ENCODE results near the gene METTL26.
"Not testable (repeated sequence)": the region's sequence is repeated elsewhere in the genome, so short reads cannot be mapped to it uniquely, and the experiment has no call there.

The METTL26 gene

DNA sequence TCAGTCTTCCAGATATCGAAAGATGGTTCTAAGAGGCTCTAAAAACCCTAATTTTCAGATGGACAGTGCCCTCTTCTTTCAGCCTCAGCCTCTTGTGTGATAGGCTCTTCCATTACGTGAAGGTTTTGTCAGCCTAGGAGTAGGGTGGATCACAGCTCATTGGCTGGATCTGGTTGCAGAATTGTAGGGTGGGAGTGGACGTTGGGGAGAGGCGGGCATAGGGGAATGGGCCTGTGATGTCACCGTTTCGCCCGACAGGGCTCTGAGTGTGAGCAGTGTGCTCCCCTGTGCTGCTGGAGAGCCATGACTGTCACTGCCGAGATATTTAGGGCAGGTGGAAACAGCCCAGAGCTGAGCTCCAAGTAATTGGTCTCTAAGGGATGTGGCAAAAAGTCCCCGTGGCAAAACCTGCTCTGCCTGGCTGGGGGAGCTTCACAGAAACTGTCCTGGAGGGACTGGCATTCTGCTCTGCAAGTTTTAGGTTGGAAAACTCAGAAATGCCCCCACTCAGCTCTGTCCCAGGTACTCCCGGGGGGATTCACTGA lies 11.5 kb downstream of the METTL26 start:
- no peak for DNase-seq

DNA sequence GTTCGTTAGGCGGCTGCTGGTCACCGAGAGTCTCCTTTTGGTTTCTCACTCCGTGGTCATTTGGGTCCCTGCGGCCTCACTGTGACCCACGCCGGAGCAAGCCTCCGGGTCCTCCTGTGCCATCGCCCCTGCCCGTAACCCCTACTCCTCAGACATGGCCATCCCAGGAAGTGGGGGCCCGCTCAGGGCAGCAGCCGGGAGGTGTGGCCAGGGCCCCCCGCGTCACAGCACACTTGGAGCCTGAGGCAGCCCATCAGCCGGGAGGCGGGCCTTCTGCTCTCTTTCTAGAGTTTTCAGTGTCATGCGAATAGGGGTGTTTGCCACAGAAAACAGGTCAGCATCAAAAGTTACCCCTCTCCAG lies 13.2 kb downstream of the METTL26 start:
- DNase-seq = no peak

DNA sequence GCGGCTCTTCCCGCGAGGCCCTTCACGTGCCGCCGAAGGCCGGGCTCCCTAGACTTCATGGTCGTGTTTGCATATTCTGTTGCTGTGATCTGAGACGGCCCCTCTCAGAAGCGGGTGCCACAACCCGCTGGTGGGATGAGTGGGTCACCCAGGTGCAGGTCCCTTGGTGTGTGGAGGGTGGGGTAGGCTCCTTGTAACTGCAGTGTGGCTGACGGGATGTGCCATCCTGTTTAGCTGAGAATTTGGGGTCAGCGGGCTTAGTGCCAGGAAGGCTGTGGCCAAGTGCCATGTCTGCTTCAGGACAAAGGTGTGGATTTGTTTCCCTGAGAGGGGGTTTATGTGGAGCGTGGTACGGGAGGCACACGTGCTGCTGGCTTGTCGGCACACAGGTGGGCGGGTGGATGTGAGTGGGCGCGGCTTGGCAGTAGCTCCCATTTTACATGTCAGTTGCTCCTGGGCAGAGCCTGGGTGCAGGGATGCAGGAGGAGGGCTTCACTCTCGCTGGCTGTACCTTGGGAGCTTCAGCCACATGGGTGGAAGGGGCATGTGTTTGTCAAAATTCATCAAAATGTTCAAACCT lies 14.5 kb downstream of the METTL26 start:
- DNase-seq = peak; percentile 76

DNA sequence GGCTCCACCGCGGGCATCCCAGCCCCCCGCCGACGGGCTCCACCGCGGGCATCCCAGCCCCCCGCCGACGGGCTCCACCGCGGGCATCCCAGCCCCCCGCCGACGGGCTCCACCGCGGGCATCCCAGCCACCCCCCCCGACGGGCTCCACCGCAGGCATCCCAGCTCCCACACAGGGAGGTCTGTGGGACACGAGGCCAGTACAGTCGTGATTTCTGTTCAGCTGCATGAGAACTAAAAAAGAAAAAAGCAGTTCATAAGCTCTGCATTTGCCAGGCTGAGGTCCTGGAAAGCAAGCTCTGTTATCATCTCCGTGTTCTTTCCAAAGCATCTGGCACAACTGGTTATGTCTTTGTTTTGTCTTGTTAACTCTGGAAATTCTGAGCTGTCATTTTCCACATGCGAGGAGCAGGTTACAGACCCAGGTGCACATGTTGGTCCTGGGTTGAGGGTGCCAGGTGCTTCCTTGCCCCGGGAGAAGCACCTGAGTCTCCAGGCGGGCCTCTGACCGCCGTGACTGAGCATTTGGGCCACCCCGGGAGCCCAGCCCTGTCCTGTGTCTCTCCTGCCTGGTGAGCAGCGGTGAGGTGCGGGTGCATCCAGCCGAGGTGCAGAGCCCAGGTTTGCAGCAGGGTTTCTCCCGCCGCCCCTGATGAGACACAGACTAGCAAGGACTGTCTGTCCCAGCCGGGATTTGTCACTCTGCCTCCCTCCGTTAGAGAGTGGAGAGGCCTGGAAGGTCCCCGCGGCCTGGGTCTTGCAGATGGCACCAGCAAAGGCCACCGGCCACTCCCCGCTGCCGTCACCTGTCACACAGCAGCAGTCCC lies 15.2 kb downstream of the METTL26 start:
- DNase-seq = peak; percentile 31

DNA sequence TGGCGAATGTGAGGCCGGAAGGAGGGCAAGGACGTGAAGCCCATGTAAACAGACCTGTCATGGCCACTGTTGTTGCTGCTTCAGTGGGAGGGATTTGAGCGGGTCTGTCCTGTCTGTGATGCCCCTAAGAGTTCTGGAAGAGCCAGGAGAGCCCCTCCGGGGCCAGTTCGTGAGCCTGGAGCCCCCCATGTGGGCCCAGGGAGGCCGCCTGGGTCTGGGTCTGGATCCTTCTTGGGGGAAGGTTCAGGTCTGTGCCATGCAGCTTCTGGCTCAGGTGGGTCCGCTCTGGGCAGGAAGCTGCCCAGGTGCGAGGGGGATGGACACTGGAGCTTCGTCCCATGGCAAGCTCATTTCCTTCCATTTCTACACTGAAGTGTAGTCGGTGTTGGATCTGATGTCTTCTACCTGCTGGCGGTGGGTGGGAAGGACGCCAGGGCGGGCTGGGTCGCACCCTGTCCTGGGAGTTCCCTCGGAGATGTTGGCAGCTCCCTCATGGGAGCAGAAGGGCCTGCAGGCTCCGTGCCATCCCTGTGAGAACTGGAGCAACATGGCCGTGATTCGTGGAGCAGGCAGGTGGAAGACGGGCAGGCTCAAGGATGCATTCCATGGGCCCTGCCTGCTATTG lies 16.5 kb downstream of the METTL26 start:
- DNase-seq = no peak

DNA sequence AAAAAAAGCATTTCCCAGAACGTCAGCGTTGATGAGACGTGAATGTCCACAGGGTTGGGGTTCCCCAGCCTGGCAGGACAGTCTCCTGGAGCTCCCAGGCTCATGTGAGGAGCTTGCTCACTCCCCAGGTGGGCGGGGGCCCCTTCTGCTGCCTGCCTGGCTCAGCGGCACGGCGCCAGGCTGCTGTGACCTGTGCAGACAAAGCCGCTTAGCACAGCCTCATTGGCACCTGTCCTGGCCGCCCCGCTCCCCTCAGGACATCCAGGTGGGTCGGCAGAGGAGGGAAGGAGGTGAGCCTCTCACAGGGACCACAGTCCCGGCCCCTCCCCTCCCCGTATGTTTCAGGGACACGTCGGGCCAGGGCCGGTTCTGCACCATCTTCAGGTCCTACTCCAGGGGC lies 18.2 kb downstream of the METTL26 start:
- peak; percentile 33 for DNase-seq

DNA sequence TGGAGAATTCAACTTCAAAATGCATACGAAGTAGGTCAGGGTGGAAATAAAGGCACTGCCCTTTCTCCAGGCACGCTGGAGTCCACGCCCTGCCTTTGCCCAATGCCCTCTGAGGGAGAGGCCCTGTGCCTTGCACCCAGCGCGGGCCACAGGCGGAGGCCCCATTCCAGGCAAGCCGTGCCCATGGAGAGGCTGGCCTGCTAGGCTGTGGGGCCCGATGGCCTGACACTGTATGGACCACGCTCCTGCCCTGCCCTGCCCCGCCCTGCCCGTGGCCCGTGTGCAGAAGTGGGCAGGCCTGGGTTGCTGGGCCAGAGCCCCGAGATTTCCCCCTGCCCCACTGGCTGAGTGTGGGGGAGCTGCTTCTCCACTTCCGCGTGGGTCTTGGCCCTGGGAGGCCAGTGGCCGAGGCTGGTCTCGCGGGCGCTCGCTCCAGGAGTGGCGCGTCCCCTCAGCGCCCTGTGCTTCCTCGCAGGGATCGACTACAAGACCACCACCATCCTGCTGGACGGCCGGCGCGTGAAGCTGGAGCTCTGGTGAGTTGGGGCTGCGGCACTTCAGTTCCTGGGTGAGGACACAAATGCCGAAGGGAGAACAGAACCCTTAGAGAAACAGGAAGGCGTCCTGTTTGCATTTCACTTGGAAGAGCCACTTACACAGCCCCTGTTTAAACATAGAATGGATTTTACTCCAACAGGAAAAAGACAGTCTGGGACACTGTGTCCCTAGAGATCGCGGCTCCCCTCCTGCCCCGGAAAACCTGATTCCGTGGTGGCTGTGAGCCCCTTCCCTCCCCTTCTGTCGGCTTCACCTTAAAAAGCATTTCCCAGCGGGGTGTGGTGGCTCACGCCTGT lies 19.1 kb downstream of the METTL26 start:
- DNase-seq = no peak

DNA sequence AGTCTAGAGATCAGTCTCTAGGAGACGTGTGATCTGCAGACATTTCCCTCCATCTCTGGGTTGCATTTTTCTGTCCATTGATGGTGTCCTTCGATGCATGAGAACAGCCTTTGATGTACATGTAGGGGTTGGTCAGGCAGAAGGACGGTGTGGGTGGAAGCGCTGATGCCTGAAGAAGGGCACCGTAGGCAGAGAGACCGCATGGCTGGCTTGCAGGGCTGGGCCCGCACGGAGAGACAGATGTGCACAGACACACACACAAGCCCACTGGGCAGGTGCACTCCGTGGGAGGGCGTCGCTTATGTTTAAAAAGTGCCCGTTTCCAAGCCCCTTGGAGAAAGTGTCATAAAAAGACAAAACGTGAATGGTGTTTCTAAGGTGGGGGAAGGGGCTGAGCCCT lies 21.0 kb downstream of the METTL26 start:
- DNase-seq = no peak

DNA sequence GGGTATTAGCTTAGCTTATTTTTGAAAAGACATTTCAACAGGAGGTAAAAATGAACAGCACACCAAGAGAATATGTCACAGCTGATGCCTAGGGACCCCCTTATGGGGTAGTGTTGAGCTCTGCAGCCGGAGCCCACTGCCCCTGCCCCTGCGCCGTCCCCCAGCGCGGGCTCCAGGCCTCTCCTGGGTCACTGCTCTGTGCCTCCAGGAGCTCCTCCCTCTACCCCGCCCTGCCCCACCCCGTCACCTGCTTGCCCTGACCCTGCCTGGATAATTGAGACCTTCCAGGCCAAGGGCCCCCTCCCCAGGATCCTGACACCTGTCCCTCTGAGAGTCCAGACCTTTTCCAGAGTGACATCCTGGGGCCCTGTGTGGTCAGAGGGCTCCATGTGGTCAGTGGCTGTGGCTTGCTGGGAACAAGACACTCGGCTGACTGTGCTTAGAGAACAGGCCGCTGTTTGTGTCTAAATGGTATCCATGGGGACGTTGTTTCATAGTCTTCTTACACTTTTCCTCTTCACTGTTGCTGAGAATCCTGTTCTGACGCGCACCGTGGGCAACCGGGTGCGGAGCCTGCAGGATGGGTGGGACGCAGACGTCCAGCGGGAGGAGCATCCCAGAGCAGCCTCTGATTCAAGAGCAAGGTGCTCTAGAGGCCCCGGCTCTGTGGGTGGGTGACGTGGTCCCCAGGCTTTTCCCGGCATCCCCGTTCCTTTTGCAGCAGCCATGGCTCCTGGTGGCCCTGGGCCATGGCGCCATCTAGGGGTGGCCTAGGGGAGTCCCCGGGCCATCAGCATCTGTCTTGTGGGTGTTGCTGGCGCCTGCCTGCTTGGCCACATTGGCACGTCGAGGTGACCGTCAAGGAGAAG lies 25.4 kb downstream of the METTL26 start:
- peak; percentile 74 for DNase-seq

DNA sequence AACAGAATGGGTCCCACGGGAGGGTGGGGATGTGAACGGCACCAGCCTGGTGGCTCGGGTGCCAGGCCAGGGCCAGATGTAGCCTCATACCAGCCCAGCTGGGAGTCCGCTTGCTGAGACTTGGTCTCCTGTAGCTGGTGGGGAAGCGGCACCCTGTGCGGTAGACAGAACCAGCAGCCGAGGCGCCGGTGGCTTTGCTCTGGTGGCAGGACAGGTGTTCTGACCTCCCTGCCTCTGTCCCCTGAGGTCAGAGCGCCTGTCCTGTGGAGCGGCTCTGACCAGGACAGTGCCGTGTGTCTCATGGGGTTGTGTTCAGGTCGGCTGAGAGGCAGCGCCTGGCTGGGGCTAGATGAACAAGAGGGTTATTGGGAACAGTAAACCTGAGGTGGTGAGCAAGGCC lies 26.1 kb downstream of the METTL26 start:
- DNase-seq = no peak

DNA sequence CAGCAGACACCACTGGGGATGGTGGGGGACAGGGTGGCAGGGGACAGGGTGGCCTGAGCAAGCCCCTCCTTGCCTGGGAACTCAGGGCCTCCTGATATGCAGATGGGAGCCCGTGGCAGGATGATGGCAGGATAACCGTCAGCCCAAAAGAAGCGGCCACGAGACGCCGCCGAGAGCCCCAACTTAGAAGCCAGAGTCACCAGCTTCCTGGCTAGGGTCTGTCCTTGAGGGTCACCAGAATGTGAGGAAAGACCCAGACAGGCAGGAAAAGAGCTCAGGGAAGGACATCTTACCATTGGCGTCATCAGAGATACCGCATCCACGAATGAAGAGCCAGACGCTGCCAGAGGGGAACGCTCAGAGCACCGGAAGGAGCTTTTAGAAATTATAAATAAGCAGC lies 26.8 kb downstream of the METTL26 start:
- DNase-seq = no peak

DNA sequence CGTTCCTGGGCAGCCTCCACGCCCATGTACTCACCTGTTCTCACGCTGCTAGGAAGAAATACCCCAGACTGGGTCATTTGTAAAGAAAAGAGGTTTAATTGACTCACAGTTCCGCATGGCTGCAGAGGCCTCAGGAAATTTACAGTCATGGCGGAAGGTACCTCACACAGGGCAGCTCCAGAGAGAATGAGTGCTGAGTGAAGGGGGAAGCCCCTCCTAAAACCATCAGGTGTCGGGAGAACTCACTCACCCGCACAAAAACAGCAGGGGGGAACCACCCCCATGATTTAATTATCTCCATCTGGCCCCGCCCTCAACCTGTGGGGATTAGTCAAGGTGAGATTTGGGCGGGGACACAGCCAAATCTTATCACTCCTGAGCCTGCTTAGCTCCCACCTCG lies 28.1 kb downstream of the METTL26 start:
- DNase-seq = peak; percentile 92

DNA sequence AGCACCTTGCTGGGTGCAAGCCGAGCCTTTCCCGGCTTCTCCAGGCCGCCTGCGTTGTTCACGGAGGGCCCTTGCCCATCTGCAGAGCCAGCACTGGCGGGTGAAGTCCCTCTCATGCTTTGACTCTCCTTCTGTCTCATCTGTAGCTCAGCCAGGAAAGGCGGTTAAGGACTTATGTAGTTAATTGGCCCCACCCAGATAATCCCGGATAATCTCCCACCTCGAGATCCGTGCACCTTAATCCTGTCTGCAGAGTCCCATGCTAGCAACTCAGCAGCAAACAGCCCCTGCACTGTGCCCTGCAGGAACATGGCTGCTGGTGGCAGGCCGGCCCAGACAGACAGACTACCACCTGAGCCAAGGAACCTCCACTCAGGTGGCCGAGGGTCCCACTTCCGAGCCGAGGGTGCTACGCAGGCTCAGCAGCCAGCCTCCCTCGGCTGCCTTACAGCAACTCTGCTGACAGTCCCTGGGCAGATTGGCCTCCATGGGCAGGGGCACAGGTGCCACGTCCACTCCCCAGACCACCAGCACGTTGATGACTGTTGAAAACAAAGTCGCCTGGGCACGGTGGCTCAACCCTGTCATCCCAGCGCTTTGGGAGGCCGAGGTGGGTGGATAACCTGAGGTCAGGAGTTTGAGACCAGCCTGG lies 29.3 kb downstream of the METTL26 start:
- no peak for DNase-seq

DNA sequence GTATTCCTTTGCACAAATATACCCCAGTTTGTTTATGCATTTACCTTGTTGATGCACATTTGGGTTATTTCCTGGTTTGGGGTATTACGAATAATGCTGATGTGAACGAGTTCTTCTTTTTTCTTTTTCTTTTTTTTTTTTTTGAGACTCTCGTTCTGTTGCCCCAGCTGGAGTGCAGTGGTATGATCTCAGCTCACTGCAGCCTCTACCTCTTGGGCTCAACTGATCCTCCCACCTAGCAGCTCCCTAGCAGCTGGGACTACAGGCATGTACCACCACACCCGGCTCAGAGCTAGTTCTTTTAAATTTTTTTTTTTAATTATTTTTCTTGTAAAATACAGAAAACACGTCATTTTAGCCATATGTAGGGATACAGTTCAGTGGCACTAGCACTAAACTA lies 32.2 kb downstream of the METTL26 start:
- DNase-seq = no peak

DNA sequence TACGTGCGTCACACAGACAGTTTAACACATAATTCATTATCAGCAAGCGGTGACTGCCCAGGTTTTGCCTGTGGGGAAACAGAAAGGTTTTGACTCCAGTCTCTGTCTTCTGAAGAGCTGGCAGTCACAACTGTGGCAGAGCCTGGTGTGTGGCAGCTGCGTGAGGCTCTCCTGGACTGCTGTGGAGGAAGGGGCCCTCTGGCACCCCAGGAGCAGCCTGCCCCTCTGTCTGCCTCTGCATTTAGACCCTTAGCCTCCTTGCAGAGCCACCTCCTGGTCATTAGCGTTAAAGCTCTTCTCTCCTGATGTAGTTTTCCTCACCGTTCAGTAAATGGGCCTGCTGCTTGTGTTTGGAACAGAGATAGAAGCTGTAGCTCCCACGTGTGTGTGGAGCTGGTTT lies 35.3 kb downstream of the METTL26 start:
- peak; percentile 30 for DNase-seq

DNA sequence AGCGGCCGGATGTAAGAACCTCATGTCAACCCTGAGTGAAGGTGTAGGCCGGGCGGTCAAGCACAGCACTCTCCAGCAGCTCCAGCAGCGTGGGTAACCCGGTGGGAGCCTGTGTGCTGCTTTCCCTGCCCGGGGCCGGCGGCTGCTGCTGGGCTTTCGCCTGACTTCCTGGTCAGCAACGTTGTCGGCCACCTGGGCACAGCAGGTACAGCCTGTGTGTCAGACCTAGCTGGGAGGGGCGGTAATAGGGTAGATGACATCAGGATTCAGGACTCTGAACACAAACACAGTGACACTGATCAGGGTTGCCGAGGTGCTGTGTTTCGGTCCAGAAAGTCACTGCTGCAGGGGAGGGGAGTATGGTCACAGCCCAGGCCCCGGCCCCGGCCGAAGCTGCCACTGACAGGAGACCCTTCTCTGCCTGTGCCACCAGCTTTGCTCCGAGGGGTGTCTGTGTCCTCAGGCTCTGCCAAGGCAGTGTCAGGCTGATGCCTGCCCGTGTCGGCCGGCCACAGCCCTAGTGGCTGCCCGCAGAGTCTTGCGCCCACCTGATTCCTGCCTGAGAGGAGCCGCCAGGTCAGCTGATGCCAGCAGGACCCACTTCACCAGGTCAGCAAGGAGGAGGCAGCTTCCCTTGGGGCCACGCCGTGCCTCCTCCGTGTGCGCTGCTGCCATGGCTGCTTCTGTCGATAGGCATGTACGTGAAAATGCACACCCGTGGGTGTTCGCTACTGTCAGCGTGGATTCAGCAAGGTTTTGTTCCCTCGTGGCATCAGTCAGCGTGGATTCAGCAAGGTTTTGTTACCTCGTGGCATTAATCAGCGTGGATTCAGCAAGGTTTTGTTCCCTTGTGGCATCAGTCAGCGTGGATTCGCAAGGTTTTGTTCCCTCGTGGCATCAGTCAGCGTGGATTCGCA lies 37.0 kb downstream of the METTL26 start:
- DNase-seq = no peak

DNA sequence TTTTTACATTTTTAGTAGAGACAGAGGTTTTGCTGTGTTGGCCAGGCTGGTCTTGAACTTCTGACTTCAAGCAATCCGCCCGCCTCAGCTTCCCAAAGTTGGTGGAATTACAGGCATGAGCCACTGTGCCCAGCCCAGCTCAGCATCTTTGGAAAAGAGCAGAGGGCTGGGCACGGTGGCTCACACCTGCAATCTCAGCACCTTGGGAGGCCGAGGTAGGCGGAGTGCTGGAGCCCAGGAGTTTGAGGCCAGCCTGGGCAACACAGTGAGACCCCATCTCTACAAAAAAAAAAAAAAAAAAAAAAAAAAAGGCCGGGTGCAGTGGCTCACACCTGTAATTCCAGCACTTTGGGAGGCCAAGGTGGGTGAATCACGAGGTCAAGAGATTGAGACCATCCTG lies 38.5 kb downstream of the METTL26 start:
- DNase-seq = not testable (repeated sequence)

DNA sequence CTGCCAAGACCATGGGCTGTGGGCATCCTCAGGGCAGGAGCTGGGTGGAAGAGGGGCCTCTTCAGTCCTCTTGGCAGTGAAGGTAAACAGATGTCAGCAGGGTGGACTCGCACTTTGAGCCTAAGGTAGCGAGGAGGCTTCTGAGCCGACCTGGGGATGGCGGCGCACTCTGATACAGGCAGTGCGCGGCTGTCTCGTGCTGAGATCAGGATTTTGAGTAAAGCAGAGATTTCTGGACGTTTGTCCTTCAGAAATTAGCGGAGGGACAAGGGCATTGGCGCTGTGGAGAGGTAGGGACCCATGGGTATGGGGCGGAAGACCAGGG lies 39.4 kb downstream of the METTL26 start:
- DNase-seq = no peak

DNA sequence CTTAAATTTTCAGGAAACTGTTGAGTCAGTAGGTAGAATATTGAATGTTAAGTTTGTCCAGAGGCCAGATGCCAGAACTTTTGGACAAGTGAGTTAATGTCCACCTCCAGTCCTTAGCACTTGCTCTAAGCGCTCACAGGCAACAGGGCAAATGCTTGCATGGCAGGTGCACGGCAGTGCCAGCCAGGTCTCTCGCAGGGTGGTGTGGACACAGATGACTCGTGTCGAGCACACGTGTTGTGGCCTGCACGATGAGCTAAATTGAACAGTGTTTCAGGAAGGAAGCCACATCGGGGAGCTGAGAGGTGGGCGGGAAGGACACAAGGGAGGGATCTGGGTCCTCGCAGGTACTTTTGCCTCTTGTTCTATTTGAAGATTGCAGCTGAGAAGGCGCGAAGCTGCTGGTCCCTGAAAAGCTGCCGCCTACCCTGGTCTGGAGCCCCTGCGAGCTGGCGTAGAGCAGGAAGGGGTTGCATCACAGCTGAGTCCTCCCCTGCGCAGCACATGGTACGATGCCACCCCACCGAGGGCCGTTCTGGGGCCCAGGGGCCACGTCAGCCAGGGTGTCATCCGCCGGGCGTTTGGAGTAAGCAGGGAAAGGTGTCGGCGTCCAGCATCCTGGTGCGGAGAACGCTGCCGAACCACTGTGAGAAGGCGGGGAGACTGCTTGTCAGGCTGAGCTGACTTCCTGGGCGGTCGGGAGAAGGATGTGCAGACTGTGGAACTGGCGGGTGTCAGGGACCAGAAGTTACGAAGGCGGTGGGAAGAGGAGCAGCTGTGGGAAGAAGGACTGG lies 40.0 kb downstream of the METTL26 start:
- peak; percentile 46 for DNase-seq

DNA sequence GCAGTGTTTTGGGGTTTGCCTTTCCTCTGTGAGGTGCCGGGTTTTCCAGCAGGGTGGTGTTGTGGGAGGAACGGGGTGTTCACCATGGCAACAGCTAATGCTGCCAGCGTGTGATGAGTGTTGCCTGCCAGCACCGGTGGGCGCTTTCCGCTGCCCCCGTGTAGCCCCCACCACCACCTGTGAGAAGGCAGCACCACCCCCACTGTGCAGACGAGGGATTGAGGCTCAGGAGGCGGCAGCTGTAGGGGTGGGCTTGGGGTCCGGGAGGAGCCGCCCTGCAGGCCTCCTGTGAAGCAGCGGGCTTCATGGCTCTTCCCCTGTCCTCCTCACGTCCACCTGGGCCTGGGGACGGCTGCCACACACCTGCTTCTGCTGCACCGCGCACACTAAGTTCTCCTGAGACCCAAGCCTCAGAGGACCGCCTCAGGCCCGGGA lies 41.0 kb downstream of the METTL26 start:
- no peak for DNase-seq

All from NCI-H69 (cell line).